ENCODE measurements around the gene TENM4. TPM values are rescaled to one million over a fixed set of nuclear protein-coding genes. Genes with fewer than 3 reads are reported as not detected.

TENM4 gene
- total and polyA plus RNA-seq, 2 of the 13 experiments (the other 11 are each of a cell fraction or from before 2014, with no cell fraction given), result not detected

DNA sequence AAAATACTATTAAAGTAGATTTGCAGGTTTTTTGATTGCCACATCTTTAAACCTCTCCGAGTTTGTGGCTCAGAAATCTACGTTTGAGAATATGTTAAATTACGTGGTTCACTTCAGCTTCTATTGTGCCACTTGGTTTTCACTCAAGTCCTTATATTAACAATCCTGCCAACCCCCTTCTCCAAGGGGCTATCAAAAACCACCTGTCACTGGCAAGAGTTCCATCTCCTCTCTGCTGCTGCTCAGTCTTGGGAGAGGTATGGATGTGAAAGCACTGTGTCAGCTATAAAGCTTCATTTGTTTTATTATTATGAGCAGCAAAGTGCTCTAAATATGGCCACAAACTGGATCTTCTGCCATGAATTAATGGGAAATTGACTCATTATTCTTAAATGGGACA is 668.6 kb downstream of the TENM4 start (continued):
- TF ChIP-seq ZBTB7B (CRISPR knock-in tag; IDR thresholded peaks at IDR 0.05), result no peak
- TF ChIP-seq TRIM24 (CRISPR knock-in tag; IDR thresholded peaks at IDR 0.05), result no peak

DNA sequence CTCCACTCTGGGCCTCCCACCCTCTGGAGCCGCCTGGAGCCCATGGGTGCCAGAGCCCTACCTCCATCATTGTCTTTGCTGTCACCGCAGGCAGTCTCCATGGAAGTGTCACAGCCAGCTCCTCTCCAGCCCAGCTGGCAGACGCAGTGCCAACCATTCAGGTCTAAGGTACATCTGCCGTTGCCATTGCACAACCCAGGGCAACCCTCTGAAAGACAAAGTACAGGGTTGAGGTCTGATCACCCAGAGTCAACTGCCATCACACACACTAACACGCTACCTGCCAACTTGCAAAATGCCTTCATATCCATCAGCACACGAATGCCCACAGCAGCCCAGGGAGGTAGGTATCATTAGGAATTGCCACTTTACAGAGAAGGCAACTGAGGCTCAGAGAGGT is 669.9 kb downstream of the TENM4 start:
- Histone ChIP-seq H2AFZ (ENCODE audit: low read length) (no peak overlapping the region), H3K4me2 (ENCODE audit: low read depth, low read length) (no peak overlapping the region), H3K9me3 (ENCODE audit: low read length) (no peaks in the 10 kb centered on the region), H3K27ac (ENCODE audit: extremely low read length, insufficient read depth, low read length) (no peak overlapping the region), H3K27me3 (ENCODE audit: control insufficient read depth in 1 of 2, insufficient read depth in 2 of 2, low read length in 2 of 2) (peaks cover 0 to 4% of the 10 kb centered on the region in 2 experiments; a peak in 1 of 5 replicates), H3K36me3 (replicated peaks in 1 of 2; ENCODE audit: control insufficient read depth in 1 of 2, insufficient read depth in 2 of 2, low read length in 2 of 2) (no peaks in the 10 kb centered on the region), H3K9ac (ENCODE audit: insufficient read depth, low read depth, low read length) (no peak overlapping the region), H3K79me2 (ENCODE audit: insufficient read depth, low read length) (no peaks in the 10 kb centered on the region), H3K4me3 (replicated peaks in 1 of 3; ENCODE audit: insufficient read depth in 1 of 3, low read depth in 2 of 3, low read length in 3 of 3) (no peak overlapping the region), H4K20me1 (ENCODE audit: insufficient read depth, low read length) (no peaks in the 10 kb centered on the region), H3K4me1 (ENCODE audit: insufficient read depth, low read length) (no peaks in the 10 kb centered on the region)
- in situ Hi-C loops (cut with HindIII; ENCODE audit: extremely low pct_ligation_motif_present, low pct_unique_long_range_greater_than_20kb), result no loop called here
- no peak for ATAC-seq
- no peak for DNase-seq (ENCODE audit: low spot score)
- TF ChIP-seq XBP1 (CRISPR knock-in tag; IDR thresholded peaks at IDR 0.05) (no peak), ZNF709 (CRISPR knock-in tag; IDR thresholded peaks at IDR 0.05) (no peak), SAP130 (CRISPR knock-in tag; IDR thresholded peaks at IDR 0.05; ENCODE audit: low read depth) (no peak), ZNF138 (CRISPR knock-in tag; IDR thresholded peaks at IDR 0.05; ENCODE audit: low read depth) (no peak), MEIS2 (CRISPR knock-in tag; IDR thresholded peaks at IDR 0.05) (no peak), ZNF614 (CRISPR knock-in tag; IDR thresholded peaks at IDR 0.05; ENCODE audit: borderline replicate concordance) (no peak)
- TF ChIP-seq, protein P1, sequence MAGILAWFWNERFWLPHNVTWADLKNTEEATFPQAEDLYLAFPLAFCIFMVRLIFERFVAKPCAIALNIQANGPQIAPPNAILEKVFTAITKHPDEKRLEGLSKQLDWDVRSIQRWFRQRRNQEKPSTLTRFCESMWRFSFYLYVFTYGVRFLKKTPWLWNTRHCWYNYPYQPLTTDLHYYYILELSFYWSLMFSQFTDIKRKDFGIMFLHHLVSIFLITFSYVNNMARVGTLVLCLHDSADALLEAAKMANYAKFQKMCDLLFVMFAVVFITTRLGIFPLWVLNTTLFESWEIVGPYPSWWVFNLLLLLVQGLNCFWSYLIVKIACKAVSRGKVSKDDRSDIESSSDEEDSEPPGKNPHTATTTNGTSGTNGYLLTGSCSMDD (CRISPR knock-in tag; IDR thresholded peaks at IDR 0.05), result no peak
- FAIRE-seq, result no peak
- intact Hi-C loops (cut with micrococcal nuclease; ENCODE audit: unreplicated experiment), result no loop called here
- ChIA-PET POLR2A (no interaction called here), CTCF (ENCODE audit: low intra/inter-chr PET ratio, low total read pairs) (no interaction called here)
- no TSS peak for BruUV-seq (replicated peaks)
- WGBS (ENCODE audit: low lambda C conversion rate), result 16% methylated on average over 6 of the region's 6 CpGs

Measured in HepG2 (cell line).